GM19395 (cell line): ENCODE data around the gene ZNF22.
"Not testable (repeated sequence)": the region's sequence is repeated elsewhere in the genome, so short reads cannot be mapped to it uniquely, and the experiment has no call there.

ENCODE experiments used
- ATAC-seq: cut with Tn5 transposase; IDR thresholded peaks from one replicate; pipeline ENCODE4 v1.9.1; 2021; ENCODE audit warnings: mild to moderate bottlenecking, moderate library complexity; ENCODE audit not compliant: unreplicated experiment

Gene ZNF22

DNA sequence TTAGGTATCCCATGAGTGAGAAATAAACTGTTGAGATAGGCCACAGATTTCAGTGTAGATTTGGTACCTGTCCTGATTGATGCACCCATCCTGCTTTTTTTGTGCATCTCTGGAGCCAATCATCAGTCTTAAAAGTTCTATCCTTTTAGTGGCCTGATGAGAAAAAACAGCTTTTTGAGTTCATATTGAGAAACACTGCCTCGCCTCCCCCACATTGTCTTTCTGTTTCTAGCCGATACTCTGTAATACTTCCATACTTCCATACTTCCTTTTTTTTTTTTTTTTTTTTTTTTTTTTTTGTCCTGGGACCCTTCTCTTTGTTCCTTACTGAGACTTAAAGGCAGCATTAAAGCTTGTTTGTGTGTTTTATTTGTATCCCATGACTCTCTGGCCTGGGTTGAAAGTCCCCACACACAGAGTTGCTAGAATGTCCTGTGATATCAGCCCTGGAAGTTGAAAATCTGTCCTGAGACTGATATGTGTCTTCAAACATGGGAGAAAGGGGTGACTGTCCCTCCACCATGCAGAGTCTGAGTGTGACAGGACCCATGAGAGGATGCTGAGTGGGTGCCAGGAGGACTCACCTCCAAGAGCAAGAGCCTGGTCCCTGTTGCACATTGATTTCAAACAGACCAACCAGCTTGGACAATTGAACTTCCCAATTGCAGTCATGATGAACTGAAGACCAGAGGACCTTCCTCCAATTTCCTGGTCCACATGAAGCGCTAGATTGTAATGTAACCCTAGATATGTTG is 5.7 kb downstream of the ZNF22 start:
- no peak for ATAC-seq

DNA sequence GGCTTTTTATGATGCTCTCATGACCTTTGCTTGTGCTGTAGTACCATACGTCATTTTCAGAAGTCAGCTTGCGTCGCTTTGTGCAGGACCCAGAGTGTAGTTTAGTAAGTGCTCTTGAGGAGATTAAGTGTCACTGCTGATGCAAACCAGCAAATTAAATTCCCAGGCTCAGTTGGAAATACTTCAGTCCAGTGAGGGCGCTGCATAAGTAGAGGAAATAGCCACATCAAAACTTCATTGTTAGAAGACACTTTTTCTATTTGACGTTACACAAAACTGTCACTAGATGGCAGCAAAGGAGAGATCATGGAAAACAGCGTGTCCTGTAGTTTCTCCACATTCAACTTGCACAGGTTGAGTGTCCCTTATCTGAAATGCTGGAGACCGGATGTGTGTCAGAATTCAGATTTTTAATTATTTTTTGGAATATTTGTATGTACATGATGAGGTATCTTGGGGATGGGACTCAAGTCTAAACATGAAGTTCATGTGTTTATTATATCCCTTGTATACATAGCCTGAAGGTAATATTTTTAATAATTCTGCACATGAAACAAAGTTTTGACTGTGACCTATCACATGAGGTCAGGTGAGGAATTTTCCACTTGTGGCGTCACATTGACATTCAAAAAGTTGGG is 7.9 kb downstream of the ZNF22 start:
- ATAC-seq, result peak; percentile 89

DNA sequence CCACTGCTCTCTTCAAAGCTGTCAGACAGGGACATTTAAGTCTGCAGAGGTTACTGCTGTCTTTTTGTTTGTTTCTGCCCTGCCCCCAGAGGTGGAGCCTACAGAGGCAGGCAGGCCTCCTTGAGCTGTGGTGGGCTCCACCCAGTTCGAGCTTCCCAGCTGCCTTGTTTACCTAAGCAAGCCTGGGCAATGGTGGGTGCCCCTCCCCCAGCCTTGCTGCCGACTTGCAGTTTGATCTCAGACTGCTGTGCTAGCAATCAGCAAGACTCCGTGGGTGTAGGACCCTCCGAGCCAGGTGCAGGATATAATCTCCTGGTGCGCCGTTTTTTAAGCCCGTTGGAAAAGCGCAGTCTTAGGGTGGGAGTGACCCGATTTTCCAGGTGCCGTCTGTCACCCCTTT is 13.8 kb downstream of the ZNF22 start:
- ATAC-seq, result not testable (repeated sequence)

DNA sequence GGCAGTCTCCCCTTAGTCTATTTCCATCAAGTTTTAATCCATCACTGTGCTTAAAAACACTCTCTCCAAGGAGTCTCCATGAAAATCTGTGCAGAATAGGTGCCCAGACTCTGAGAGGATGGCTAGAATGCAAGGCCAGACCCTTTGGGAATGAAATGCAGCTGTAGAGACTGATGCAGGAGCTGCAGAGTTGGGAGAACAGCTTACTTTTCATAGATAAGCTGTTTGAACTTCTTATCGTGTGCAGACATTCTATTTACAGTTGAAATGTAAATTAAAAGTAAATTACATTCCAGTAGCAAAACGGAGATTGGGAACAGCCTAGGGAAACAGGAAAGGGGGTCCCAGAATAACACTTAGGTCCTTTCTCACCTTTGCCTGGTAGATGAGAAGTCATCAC is 14.9 kb downstream of the ZNF22 start:
- ATAC-seq, result no peak

DNA sequence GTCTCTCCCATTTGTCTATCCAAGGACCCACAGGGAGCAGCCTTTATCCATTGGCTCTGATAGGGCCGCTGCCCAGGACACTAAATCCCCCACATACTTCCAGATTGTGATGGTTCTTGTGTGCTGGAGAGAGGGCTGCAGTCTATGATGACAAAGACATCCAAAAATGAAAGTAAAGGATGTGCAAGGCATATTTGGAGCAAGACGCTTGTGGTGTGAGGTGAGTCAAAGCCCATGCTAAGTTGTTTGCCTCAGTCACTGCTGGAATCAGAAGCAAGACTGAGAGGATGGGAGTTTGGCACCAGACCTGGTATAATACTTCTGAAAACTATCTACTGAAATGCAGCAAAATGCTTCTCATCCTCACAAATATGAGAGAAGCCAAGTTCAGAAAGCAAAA is 22.7 kb downstream of the ZNF22 start:
- ATAC-seq, result no peak

DNA sequence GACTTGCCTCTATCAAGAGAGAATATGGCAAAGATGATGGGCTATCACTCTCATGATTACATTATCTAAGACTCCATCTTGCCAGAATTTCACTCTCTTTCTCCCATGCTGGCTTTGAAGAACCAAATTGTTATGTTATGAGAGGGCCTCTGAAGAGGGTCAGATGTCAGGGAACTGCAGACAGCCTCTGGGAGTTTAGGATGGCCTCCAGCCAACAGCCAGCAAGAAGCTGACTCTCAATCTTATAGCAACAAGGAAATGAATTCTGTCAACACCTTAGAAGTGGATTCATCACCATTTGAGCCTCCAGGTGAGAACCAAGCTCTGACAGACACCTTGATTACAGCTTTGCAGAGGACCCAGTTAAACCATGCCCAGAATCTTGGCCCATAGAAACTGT is 33.6 kb downstream of the ZNF22 start:
- ATAC-seq, result no peak

DNA sequence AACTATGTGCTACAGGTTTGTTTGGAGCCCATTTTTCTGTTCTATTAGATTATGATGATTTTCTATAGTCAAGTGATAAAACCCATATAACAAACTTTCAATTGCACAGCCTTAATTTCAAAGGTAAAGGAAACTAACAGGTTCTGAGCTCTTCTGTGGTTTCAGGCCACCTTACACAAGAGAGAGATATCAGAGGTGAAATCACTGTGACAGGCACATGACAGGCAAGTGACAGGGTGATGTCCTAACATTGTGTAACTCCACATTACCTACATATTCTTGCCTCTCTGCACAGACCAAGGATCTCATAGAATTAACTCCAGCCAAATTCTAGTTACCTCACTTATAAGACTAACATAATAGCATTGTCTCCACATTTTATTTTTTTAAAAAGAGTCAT is 35.0 kb downstream of the ZNF22 start:
- no peak for ATAC-seq

DNA sequence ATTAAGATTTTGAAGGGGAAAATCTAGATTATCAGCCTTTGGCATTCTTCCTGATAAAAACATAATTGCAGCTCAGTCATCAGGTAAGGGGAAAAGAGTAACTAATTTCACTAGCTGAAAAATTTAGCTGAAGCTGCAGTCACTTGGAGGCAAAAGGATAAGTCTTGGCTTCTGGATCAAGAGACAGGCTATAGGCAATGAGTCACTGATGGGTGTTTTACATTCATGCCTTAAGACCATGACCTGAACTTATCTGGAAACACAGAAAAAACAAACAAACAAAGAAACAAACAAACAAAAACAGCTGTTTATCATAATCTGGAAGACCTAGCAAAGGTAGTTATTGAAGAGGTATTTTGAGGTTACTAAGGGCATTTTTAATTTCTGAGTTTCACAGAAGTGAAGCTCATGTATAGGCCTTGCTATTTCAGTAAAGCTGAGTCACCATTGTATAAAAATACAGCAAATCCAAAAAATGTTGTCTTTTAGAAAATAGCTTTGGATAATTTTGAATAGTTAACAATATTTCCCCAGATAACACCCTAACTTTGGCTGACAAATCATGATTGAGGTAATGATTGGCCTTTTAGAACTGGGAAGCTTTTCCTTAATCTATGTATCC is 40.3 kb downstream of the ZNF22 start:
- ATAC-seq, result no peak

DNA sequence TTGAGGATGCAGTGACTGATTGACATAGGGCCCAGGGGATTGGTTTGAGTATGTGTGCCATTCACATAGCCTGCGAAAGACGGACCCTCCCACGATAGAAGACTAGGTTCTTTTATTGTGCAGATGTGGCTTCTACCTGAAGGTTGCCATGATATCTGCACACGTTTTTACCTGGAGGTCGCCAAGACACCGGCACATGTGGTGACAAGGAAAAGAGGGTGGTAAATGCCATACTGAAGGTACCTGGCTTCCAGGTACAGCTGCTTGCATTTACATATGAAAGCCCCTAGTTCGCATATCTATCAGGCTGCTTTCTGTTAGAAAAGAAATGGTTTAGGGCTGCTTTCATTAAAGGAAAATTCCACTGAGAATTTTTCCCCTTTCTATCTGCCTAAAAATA is 43.6 kb downstream of the ZNF22 start:
- ATAC-seq, result no peak

DNA sequence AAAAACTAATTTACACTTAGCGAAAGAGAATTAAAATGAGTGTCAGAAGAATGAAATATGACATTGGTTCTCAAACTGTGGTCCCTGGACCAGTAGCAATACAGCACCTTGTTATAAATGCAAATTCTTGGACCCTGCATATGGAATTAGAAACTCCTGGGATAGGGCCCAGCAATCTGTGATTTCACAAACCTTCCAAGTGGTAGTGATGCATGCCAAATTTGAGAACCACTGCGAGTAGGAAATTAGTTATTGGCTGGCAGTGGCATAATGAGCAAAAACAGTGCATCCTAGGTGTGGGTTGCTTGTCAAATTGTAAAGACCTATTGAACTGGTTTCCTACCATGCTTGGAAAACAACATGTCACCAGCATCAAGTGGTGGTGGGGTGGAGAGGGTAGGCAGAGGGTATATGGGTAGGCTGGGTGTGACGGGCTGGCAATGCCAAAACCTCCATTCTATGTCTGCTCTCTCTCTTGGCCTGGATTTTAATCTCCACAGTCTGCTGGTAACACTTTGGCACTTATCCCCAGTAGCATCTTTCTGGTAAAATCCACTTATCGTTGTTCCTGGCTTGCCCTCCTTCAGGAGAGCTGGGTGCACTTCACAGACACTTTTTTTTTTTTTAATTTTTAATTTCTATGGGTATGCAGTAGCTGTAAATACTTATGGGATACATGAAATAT is 50.0 kb downstream of the ZNF22 start:
- no peak for ATAC-seq

DNA sequence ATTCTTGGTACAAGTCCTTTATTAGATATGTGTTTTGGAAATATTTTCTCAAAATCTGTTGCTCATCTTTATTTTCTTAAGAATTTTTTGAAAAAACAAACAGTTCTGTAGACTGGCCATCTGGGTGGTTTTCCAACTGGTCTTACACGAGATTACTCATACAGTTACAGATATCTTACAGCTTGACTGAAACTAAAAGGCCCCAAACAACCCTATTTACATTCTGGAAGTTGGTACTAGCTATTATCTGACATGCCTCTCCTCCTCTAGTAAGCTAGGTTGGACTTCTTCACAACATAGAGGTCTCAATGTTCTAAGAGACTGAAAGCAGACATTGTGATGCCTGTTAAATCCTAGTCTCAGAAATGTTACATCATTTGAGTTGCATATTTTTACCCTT is 52.0 kb downstream of the ZNF22 start:
- ATAC-seq, result no peak

DNA sequence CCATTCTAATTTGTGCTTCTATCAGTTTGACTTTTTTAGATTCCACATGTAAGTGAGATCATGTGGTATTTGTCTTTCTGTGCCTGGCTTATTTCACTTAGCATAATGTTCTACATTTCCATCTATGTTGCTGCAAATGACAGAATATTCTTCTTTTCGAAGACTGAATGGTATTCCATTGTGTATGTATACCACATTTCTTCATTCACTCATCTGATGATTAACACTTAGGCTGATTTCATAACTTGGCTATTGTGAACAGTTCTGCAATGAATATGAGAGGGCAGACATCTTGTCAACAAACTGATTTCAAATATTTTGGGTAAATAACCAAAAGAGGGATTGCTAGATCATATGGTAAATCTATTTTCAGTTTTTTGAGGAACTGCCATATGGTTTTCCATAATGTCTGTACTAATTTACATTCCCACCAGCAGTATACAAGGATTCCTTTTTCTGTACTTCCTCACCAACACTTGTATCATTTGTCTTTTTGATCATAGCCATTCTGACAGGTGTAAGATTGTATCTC is 52.9 kb downstream of the ZNF22 start:
- ATAC-seq, result no peak
